WERI-Rb-1 (cell line): Measurements from ENCODE around the gene C1R.

ENCODE experiments used
- DNase-seq: peaks from one replicate; pipeline ENCODE4 v3.0.0-alpha.2; 2020
- H3K27ac ChIP-seq: fragments of 250-450 bp; sonication (Bioruptor Pico); 2 replicates; pipeline ENCODE4 v1.5.1; 2020; ENCODE audit warnings: mild to moderate bottlenecking, moderate library complexity
- H3K27me3 ChIP-seq: fragments of 250-450 bp; sonication (Bioruptor Pico); 2 replicates; pipeline ENCODE4 v1.5.1; 2021; ENCODE audit warnings: mild to moderate bottlenecking, low read depth, moderate library complexity; ENCODE audit not compliant: insufficient read depth, severe bottlenecking
- H3K36me3 ChIP-seq: fragments of 250-450 bp; sonication (Bioruptor Pico); 2 replicates; pipeline ENCODE4 v1.5.1; 2020; ENCODE audit warnings: mild to moderate bottlenecking, moderate library complexity
- H3K4me3 ChIP-seq: 2 replicates; pipeline ENCODE4 v1.5.1; 2011; ENCODE audit warnings: low read depth, mild to moderate bottlenecking, control low read depth, low read length
- H3K9me3 ChIP-seq: fragments of 250-450 bp; sonication (Bioruptor Pico); 2 replicates; pipeline ENCODE4 v1.5.1; 2021; ENCODE audit warnings: mild to moderate bottlenecking, moderate library complexity; ENCODE audit not compliant: severe bottlenecking
- TF ChIP-seq, protein P1 (sequence below): IDR thresholded peaks from 2 replicates; pipeline ENCODE4 v1.5.1; 2011; ENCODE audit warnings: low read depth, mild to moderate bottlenecking, control low read depth, inconsistent platforms, low read length

The C1R gene

DNA sequence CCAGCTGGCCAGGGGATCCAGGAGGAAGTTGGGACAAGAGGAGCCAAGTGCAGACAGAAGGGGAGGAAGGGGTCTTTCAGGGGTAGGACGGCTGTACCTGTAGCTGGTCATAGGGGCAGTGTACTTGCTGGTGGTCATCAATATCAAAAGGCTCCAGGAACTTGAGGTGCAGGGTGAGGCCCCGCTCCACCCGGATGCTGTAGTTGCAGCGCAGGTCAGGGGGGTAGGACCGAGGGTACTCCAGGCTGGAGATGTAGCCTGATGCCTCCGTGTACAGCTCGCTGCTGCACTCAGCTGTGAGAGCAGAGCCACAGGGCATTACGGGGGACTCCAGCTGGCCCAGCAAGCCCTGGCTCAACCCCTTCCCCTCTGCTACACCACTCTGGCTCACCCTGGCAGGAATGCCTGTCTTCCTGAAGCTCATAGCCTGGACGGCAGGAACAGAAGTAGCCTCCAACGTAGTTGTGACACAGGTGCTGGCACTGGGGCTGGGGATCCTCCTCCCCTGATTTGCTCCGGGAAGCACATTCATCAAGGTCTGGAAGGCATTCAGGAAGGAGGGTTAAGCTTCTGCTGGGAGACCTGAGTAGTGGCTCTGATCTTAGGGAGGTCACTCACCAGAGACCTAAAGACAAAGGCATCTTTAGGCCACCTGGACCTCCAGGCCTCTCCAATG is 2.9 kb downstream of the C1R start:
- H3K36me3 ChIP-seq, result no peaks in the 10 kb centered on the region
- DNase-seq, result no peak
- H3K9me3 ChIP-seq, result no peaks in the 10 kb centered on the region
- TF ChIP-seq, protein P1, sequence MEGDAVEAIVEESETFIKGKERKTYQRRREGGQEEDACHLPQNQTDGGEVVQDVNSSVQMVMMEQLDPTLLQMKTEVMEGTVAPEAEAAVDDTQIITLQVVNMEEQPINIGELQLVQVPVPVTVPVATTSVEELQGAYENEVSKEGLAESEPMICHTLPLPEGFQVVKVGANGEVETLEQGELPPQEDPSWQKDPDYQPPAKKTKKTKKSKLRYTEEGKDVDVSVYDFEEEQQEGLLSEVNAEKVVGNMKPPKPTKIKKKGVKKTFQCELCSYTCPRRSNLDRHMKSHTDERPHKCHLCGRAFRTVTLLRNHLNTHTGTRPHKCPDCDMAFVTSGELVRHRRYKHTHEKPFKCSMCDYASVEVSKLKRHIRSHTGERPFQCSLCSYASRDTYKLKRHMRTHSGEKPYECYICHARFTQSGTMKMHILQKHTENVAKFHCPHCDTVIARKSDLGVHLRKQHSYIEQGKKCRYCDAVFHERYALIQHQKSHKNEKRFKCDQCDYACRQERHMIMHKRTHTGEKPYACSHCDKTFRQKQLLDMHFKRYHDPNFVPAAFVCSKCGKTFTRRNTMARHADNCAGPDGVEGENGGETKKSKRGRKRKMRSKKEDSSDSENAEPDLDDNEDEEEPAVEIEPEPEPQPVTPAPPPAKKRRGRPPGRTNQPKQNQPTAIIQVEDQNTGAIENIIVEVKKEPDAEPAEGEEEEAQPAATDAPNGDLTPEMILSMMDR, result no peak
- H3K4me3 ChIP-seq, result no peak overlapping the region
- H3K27ac ChIP-seq, result no peak overlapping the region
- H3K27me3 ChIP-seq, result no peaks in the 10 kb centered on the region

DNA sequence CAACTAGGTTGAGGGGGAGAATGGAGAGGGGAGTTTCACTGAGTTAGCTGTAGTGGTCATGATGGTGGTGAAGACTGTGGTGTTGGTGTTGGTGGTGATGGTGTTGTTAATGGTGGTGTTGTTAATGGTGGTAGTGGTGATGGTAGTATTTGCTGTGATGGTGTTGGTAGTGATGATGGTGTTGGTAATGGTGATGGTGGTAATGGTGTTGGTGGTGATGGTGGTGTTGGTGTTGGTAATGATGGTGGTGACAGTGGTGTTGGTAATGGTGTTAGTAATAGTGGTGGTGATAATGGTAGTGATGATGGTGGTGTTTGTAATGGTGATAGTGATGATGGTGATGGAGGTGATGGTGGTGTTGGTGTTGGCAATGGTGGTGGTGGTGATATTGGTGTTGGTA is 9.1 kb downstream of the C1R start:
- Histone ChIP-seq H3K27me3 (no peaks in the 10 kb centered on the region), H3K36me3 (no peaks in the 10 kb centered on the region), H3K9me3 (no peaks in the 10 kb centered on the region), H3K27ac (no peak overlapping the region), H3K4me3 (no peak overlapping the region)
- TF ChIP-seq, protein P1, result no peak
- DNase-seq, result no peak

DNA sequence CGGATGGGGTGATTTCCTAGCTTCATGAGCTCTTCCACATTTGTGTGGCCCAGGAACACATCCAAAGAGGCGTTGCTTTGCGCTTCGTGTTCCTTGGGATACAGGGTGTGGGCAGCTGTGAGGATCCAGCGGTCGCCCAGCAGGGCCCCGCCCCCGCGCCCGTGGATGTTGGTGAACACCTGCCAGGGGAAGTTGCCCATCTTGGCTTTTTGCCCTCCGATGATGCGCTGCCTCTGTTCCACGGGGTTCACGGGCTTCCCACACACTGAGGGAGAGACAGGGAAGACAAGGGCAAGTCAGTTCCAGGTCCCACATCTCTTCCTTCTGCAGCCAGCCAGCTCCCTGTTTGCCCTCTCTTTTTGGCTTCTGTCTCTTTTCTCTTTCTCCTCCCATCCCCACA is 11.2 kb downstream of the C1R start:
- Histone ChIP-seq H3K36me3 (no peaks in the 10 kb centered on the region), H3K4me3 (no peak overlapping the region), H3K9me3 (no peaks in the 10 kb centered on the region), H3K27ac (no peak overlapping the region), H3K27me3 (no peaks in the 10 kb centered on the region)
- TF ChIP-seq, protein P1, result no peak
- DNase-seq, result no peak

DNA sequence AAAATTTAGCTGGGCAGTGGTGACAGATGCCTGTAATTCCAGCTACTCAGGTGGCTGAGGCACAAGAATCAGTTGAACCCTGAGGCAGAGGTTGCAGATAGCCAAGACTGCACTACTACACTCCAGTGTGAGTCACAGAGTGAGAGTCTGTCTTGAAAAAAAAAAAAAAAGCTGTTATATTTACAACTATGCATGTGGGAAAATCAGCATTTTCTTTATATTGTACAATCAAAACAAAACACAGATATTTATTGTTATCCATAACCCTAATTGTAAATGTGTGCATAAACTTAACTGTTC is 12.5 kb downstream of the C1R start:
- Histone ChIP-seq H3K27me3 (no peaks in the 10 kb centered on the region), H3K9me3 (no peaks in the 10 kb centered on the region), H3K36me3 (no peaks in the 10 kb centered on the region), H3K4me3 (no peak overlapping the region), H3K27ac (no peak overlapping the region)
- TF ChIP-seq, protein P1, result no peak
- DNase-seq, result no peak

DNA sequence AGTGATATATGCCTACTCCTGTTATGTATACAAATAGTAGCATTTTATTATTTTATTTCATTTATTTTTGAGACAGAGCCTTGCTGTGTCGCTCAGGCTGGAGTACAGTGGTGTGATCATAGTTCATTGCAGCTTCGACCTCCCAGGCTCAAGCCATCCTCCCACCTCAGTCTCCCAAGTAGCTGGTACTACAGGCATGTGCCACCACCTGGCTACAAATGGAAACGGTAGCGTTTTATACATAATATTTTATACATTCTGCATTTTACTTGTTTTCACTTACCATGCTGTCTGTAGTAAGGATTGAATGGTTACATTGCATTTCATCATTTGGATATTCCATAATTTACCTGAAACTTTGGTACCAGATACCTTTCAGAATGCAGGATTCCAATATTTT is 14.1 kb downstream of the C1R start:
- no peak overlapping the region for H3K27ac ChIP-seq
- no peaks in the 10 kb centered on the region for H3K9me3 ChIP-seq
- H3K27me3 ChIP-seq, result no peaks in the 10 kb centered on the region
- no peak for DNase-seq
- TF ChIP-seq, protein P1, result no peak
- H3K4me3 ChIP-seq, result no peak overlapping the region
- H3K36me3 ChIP-seq, result no peaks in the 10 kb centered on the region

DNA sequence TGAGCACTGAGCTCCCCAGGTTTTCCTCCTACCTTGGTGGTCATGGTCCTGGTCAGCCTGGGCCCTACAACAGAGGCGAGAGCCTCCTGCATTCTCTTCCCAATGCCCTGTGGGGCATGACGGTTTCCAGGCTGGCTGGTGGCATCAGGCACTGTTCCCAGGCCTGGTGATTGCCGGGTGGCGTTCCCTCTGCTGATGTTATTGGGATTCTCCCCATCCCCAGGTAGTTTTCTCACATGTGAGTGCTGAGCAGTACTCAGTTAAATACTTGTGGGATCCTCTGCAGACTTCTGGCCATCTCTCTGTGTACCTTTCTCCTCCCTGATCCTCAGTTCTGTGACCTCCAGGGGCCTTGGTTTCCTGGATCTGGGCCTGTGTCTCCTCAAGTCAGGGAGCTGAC is 15.8 kb downstream of the C1R start:
- Histone ChIP-seq H3K36me3 (no peaks in the 10 kb centered on the region), H3K27me3 (no peaks in the 10 kb centered on the region), H3K4me3 (no peak overlapping the region), H3K9me3 (no peaks in the 10 kb centered on the region), H3K27ac (no peak overlapping the region)
- TF ChIP-seq, protein P1, result no peak
- no peak for DNase-seq
